Endothelial cell of umbilical vein (primary cell): ENCODE measurements around the gene FYN. TPM values are rescaled to one million over a fixed set of nuclear protein-coding genes. Genes with fewer than 3 reads are reported as not detected.

ENCODE experiments used
- BruUV-seq: library from RNA; stranded (reverse); fragments of 400-500 nt; replicated peaks from 2 replicates; lab custom pipeline; 2021; lab: Mats Ljungman, UMichigan
- CTCF ChIA-PET: fragments of 300-600, 350-600 bp; sonication (Branson Sonifier 250); formaldehyde crosslinking; loops from one replicate; lab custom pipeline; 2021; ENCODE audit warnings: antibody characterized with exemption, inconsistent platforms; lab: Charles Lee
- POLR2A ChIA-PET: fragments of 300-600, 350-600 bp; sonication (Branson Sonifier 250); formaldehyde crosslinking; loops from one replicate; lab custom pipeline; 2021; ENCODE audit warnings: antibody characterized with exemption, inconsistent platforms; lab: Charles Lee
- DNase-seq: peaks from one replicate; pipeline ENCODE4 v3.0.0-alpha.2; 2011; ENCODE audit warnings: low read depth, low spot score
- FAIRE-seq: peaks from 2 replicates; lab custom pipeline; 2011; peaks lifted over from hg19 to GRCh38; lab: Jason Lieb, UNC
- H2AFZ ChIP-seq: 2 replicates; pipeline ENCODE4 v1.6.0; 2012; ENCODE audit warnings: low read depth, low read length, control low read depth, inconsistent platforms
- H3K27ac ChIP-seq: 2 replicates; pipeline ENCODE4 v1.5.1; 2011; ENCODE audit warnings: low read depth, mild to moderate bottlenecking, control low read depth, low read length, moderate library complexity; ENCODE audit not compliant: insufficient read depth
- H3K27me3 ChIP-seq, 2 experiments: 2 replicates each; pipeline versions ENCODE4 v1.6.0 to v1.6.1; 2011; ENCODE audit warnings: low read length in 2 of 2, mixed read lengths in 1 of 2; ENCODE audit not compliant: control insufficient read depth in 2 of 2, insufficient read depth in 2 of 2
- H3K36me3 ChIP-seq, 2 experiments: 2 replicates in 1 of 2; 3 replicates in 1 of 2; pipeline ENCODE4 v1.5.1; 2011; ENCODE audit warnings: low read length in 2 of 2, mild to moderate bottlenecking in 1 of 2, moderate library complexity in 1 of 2; ENCODE audit not compliant: control insufficient read depth in 2 of 2, insufficient read depth in 2 of 2; ENCODE audit errors: extremely low read depth in 1 of 2
- H3K4me1 ChIP-seq: 3 replicates; pipeline ENCODE4 v1.5.1; 2011; ENCODE audit warnings: mild to moderate bottlenecking, low read length; ENCODE audit not compliant: control insufficient read depth, insufficient read depth; ENCODE audit errors: extremely low read depth
- H3K4me2 ChIP-seq: 2 replicates; pipeline ENCODE4 v1.6.1; 2011; ENCODE audit warnings: low read length, control low read depth, mixed read lengths; ENCODE audit not compliant: insufficient read depth
- H3K4me3 ChIP-seq, 3 experiments: fragments of 200-600 bp in 1 of 3; sonication (generic), shearing (Covaris generic) in 1 of 3; replicated peaks in 1 of 3; 2 replicates each; pipeline ENCODE4 v1.5.1; 2011 to 2016; ENCODE audit warnings: control low read depth in 3 of 3, low read length in 3 of 3, mild to moderate bottlenecking in 2 of 3, inconsistent platforms in 1 of 3, low read depth in 1 of 3, moderate library complexity in 1 of 3; ENCODE audit not compliant: insufficient read depth in 1 of 3
- H3K79me2 ChIP-seq: 2 replicates; pipeline ENCODE4 v1.6.0; 2012; ENCODE audit warnings: low read length, inconsistent platforms; ENCODE audit not compliant: control insufficient read depth, insufficient read depth
- H3K9ac ChIP-seq: replicated peaks from 2 replicates; pipeline ENCODE3; 2011; ENCODE audit warnings: low read length, control low read depth; ENCODE audit not compliant: insufficient read depth; ENCODE audit errors: extremely low read depth
- H3K9me1 ChIP-seq: replicated peaks from 3 replicates; pipeline ENCODE4 v1.6.0; 2011; ENCODE audit warnings: mild to moderate bottlenecking, low read length; ENCODE audit not compliant: control insufficient read depth, insufficient read depth; ENCODE audit errors: extremely low read depth
- H3K9me3 ChIP-seq: replicated peaks from 2 replicates; pipeline ENCODE4 v1.5.1; 2012; ENCODE audit warnings: low read length, inconsistent platforms; ENCODE audit not compliant: control insufficient read depth, insufficient read depth
- H4K20me1 ChIP-seq: replicated peaks from 2 replicates; pipeline ENCODE3; 2011; ENCODE audit warnings: mild to moderate bottlenecking, low read length; ENCODE audit not compliant: control insufficient read depth, insufficient read depth; ENCODE audit errors: extremely low read depth
- EZH2 ChIP-seq: IDR thresholded peaks from 2 replicates; pipeline ENCODE4 v1.6.1; 2012; ENCODE audit warnings: borderline replicate concordance, low read depth, mild to moderate bottlenecking, moderate library complexity, low read length, inconsistent platforms; ENCODE audit not compliant: severe bottlenecking
- FOS ChIP-seq: IDR thresholded peaks from 2 replicates; pipeline ENCODE4 v1.6.1; 2011; ENCODE audit warnings: mild to moderate bottlenecking, low read length, moderate library complexity, borderline replicate concordance; ENCODE audit not compliant: insufficient read depth
- GATA2 ChIP-seq: IDR thresholded peaks from 2 replicates; pipeline ENCODE4 v1.7.0; 2011; ENCODE audit warnings: low read depth, mild to moderate bottlenecking, moderate library complexity, mixed read lengths, low read length; ENCODE audit not compliant: insufficient read length, insufficient read depth
- JUN ChIP-seq: IDR thresholded peaks from 2 replicates; pipeline ENCODE4 v1.6.1; 2011; ENCODE audit warnings: borderline replicate concordance, low read depth; ENCODE audit not compliant: insufficient read length, insufficient read depth
- MYC ChIP-seq: IDR thresholded peaks from one replicate; pipeline ENCODE4 v1.6.1; 2011; ENCODE audit warnings: mild to moderate bottlenecking, low read depth, low read length
- POLR2A ChIP-seq: IDR thresholded peaks from 2 replicates; pipeline ENCODE4 v1.6.1; 2012; ENCODE audit warnings: low read depth, mild to moderate bottlenecking, control low read depth, low read length
- POLR2AphosphoS5 ChIP-seq: IDR thresholded peaks from 2 replicates; pipeline ENCODE4 v1.6.1; 2012; ENCODE audit warnings: low read depth, mild to moderate bottlenecking, control low read depth, low read length, moderate library complexity; ENCODE audit not compliant: insufficient read depth
- dilution Hi-C: fragments of 300-500 bp; cut with MboI; formaldehyde crosslinking; loops from one replicate; pipeline ENCODE4 v1.15.0; 2019; ENCODE audit warnings: low sequenced_read_pairs; ENCODE audit not compliant: extremely low pct_ligation_motif_present
- intact Hi-C: fragments of 100-400 bp; cut with micrococcal nuclease; formaldehyde crosslinking; loops from one replicate; pipeline ENCODE4 v1.10.0; 2022
- polyA plus RNA-seq, 4 experiments: library from polyadenylated mRNA; depleted of rRNA in 3 of 4; stranded (reverse) in 3 of 4; unstranded in 1 of 4; fragments of >200 nt; gene quantifications; 2 replicates each; pipeline versions ENCODE4 v1.2.1 to v1.2.3, GENCODE V29; 2011 to 2012; ENCODE audit warnings: missing spikeins in 1 of 4
- total RNA-seq: library from RNA; stranded (reverse); gene quantifications from 2 replicates; pipeline ENCODE4 v1.2.3, GENCODE V29; 2021
- TF ChIP-seq, protein P1 (sequence below): IDR thresholded peaks from 2 replicates; pipeline ENCODE4 v1.6.1; 2011; ENCODE audit not compliant: insufficient read depth, insufficient read length
- TF ChIP-seq, protein P2 (sequence below), 2 donors: IDR thresholded peaks; 1 replicate in 1 of 2; 2 replicates in 1 of 2; pipeline ENCODE4 v1.5.1; 2011; ENCODE audit warnings: low read length in 2 of 2, mild to moderate bottlenecking in 2 of 2, moderate library complexity in 2 of 2, control low read depth in 1 of 2, inconsistent platforms in 1 of 2, low read depth in 1 of 2; ENCODE audit not compliant: insufficient read depth in 1 of 2; ENCODE audit errors: extremely low read depth in 1 of 2

Gene FYN
- total and polyA plus RNA-seq, 2 donors (not counting 3 experiments of a cell fraction or from before 2014, with no cell fraction given), result 69.0 to 143 TPM

GRCh38 chr6:111714416-111715270 is 158.6 kb downstream of the FYN start:
- dilution Hi-C loops, result no loop called here
- no peak overlapping the region for H3K4me3 ChIP-seq
- BruUV-seq, result no TSS peak
- H3K79me2 ChIP-seq, result no peaks in the 10 kb centered on the region
- POLR2A ChIA-PET, result no interaction called here
- no peaks in the 10 kb centered on the region for H3K27me3 ChIP-seq
- H3K4me2 ChIP-seq, result no peak overlapping the region
- no peak overlapping the region for H3K9ac ChIP-seq
- TF ChIP-seq, protein P1, sequence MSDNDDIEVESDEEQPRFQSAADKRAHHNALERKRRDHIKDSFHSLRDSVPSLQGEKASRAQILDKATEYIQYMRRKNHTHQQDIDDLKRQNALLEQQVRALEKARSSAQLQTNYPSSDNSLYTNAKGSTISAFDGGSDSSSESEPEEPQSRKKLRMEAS, result no peak
- TF ChIP-seq, protein P2, sequence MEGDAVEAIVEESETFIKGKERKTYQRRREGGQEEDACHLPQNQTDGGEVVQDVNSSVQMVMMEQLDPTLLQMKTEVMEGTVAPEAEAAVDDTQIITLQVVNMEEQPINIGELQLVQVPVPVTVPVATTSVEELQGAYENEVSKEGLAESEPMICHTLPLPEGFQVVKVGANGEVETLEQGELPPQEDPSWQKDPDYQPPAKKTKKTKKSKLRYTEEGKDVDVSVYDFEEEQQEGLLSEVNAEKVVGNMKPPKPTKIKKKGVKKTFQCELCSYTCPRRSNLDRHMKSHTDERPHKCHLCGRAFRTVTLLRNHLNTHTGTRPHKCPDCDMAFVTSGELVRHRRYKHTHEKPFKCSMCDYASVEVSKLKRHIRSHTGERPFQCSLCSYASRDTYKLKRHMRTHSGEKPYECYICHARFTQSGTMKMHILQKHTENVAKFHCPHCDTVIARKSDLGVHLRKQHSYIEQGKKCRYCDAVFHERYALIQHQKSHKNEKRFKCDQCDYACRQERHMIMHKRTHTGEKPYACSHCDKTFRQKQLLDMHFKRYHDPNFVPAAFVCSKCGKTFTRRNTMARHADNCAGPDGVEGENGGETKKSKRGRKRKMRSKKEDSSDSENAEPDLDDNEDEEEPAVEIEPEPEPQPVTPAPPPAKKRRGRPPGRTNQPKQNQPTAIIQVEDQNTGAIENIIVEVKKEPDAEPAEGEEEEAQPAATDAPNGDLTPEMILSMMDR (IDR thresholded peaks at IDR 0.05; ENCODE audit: extremely low read depth in 1 of 2, insufficient read depth in 1 of 2, low read depth in 1 of 2, low read length in 2 of 2), result no peak
- TF ChIP-seq MYC (no peak), EZH2 (no peak), POLR2A (no peak), JUN (no peak), GATA2 (no peak), POLR2AphosphoS5 (no peak), FOS (no peak)
- H4K20me1 ChIP-seq, result no peaks in the 10 kb centered on the region
- no peaks in the 10 kb centered on the region for H3K9me1 ChIP-seq
- no peak overlapping the region for H3K27ac ChIP-seq
- H3K9me3 ChIP-seq, result no peaks in the 10 kb centered on the region
- no peak overlapping the region for H2AFZ ChIP-seq
- FAIRE-seq (no peak), DNase-seq (no peak)
- intact Hi-C loops, result loop anchor here (5.0 kb wide), 1 partner anchor 88 kb away; no protein-coding TSS in a partner anchor
- peaks cover 4% of the 10 kb centered on the region for H3K4me1 ChIP-seq
- CTCF ChIA-PET, result interaction anchor here (0.7 to 1.5 kb wide), 2 partner anchors 294 to 329 kb away, joined by 4 read pairs; no protein-coding TSS in a partner anchor
- peaks cover 2 to 16% of the 10 kb centered on the region in 2 experiments for H3K36me3 ChIP-seq
